HFFc6 (cell line): ENCODE measurements around the gene PTPRN2. TPM values are rescaled to one million over a fixed set of nuclear protein-coding genes. Genes with fewer than 3 reads are reported as not detected.

ENCODE experiments used
- DNase-seq: peaks from one replicate; pipeline ENCODE4 v3.0.0-alpha.2; 2018
- H3K27ac Mint-ChIP-seq: 2 replicates; pipeline ENCODE4 v1.8.0; 2020; ENCODE audit warnings: mild to moderate bottlenecking, mixed read lengths
- H3K27me3 Mint-ChIP-seq: 2 replicates; pipeline ENCODE4 v1.8.0; 2021; ENCODE audit warnings: mild to moderate bottlenecking, moderate library complexity, mixed read lengths; ENCODE audit not compliant: insufficient read depth
- H3K36me3 Mint-ChIP-seq: 2 replicates; pipeline ENCODE4 v1.8.0; 2021; ENCODE audit warnings: low read depth, mixed read lengths
- H3K4me1 Mint-ChIP-seq: 2 replicates; pipeline ENCODE4 v1.8.0; 2020; ENCODE audit warnings: low read depth, mixed read lengths
- H3K4me3 Mint-ChIP-seq: 2 replicates; pipeline ENCODE4 v1.8.0; 2020; ENCODE audit warnings: mild to moderate bottlenecking, moderate library complexity, mixed read lengths
- H3K9me3 Mint-ChIP-seq: 2 replicates; pipeline ENCODE4 v1.8.0; 2020; ENCODE audit warnings: mild to moderate bottlenecking, mixed read lengths
- CTCF ChIP-seq: fragments of 200-600 bp; sonication (generic); IDR thresholded peaks from 2 replicates; pipeline ENCODE4 v1.5.0; 2021; ENCODE audit warnings: antibody characterized with exemption, mild to moderate bottlenecking
- total RNA-seq, 6 experiments: library from RNA; stranded (reverse); fragmentation: NEBNext Ultra II Directional; extraction: Animal tissue kit (Norgen Biotek cat#: 25700); gene quantifications; 2 replicates in 1 of 6; 3 replicates in 5 of 6; pipeline ENCODE4 v1.2.3, GENCODE V29; 2021

Gene PTPRN2
- total RNA-seq, 6 experiments from 2014 or later, result 0.05 to 0.27 (median 0.23) TPM

GRCh38 chr7:158107806-158108205 is 479.8 kb downstream of the PTPRN2 start:
- H3K4me3 Mint-ChIP-seq, result no peak overlapping the region
- no peaks in the 10 kb centered on the region for H3K27me3 Mint-ChIP-seq
- no peak overlapping the region for H3K27ac Mint-ChIP-seq

GRCh38 chr7:158106272-158106671 is 481.4 kb downstream of the PTPRN2 start:
- TF ChIP-seq CTCF, result no peak
- Mint-ChIP-seq H3K27me3 (no peaks in the 10 kb centered on the region; the same call in 1 of the 2 replicates), H3K27ac (no peak overlapping the region), H3K9me3 (peaks cover 29% of the 10 kb centered on the region), H3K36me3 (peaks cover 22% of the 10 kb centered on the region), H3K4me3 (no peak overlapping the region), H3K4me1 (no peaks in the 10 kb centered on the region)
- no peak for DNase-seq

More at GRCh38 chr7:158107806-158108205, 479.8 kb downstream of the PTPRN2 start:
- TF ChIP-seq CTCF, result no peak
- H3K4me1 Mint-ChIP-seq, result no peaks in the 10 kb centered on the region
- peaks cover 24% of the 10 kb centered on the region for H3K36me3 Mint-ChIP-seq
- peaks cover 28% of the 10 kb centered on the region for H3K9me3 Mint-ChIP-seq
- no peak for DNase-seq

- H3K36me3 Mint-ChIP-seq, result peaks cover 5% of the 10 kb centered on the region
- H3K27me3 Mint-ChIP-seq, result no peaks in the 10 kb centered on the region; the same call in none of the 2 replicates
- TF ChIP-seq CTCF, result no peak
- no peak overlapping the region for H3K4me3 Mint-ChIP-seq
- H3K9me3 Mint-ChIP-seq, result peaks cover 41% of the 10 kb centered on the region
- no peak for DNase-seq
- H3K27ac Mint-ChIP-seq, result no peak overlapping the region
- H3K4me1 Mint-ChIP-seq, result no peaks in the 10 kb centered on the region
Observed at GRCh38 chr7:158103378-158103777, 484.2 kb downstream of the PTPRN2 start.

- DNase-seq, result no peak
- no peaks in the 10 kb centered on the region for H3K4me1 Mint-ChIP-seq
- H3K4me3 Mint-ChIP-seq, result no peak overlapping the region
- no peaks in the 10 kb centered on the region; the same call in none of the 2 replicates for H3K27me3 Mint-ChIP-seq
- H3K9me3 Mint-ChIP-seq, result peaks cover 43% of the 10 kb centered on the region
- H3K27ac Mint-ChIP-seq, result no peak overlapping the region
- no peak for TF ChIP-seq CTCF
- peaks cover 5% of the 10 kb centered on the region for H3K36me3 Mint-ChIP-seq
Observed at GRCh38 chr7:158102897-158103296, 484.7 kb downstream of the PTPRN2 start.

- Mint-ChIP-seq H3K36me3 (peaks cover 5% of the 10 kb centered on the region), H3K4me3 (no peak overlapping the region), H3K27me3 (no peaks in the 10 kb centered on the region; the same call in none of the 2 replicates), H3K27ac (no peak overlapping the region), H3K4me1 (no peaks in the 10 kb centered on the region), H3K9me3 (peaks cover 51% of the 10 kb centered on the region)
- DNase-seq, result no peak
- TF ChIP-seq CTCF, result no peak
Observed at GRCh38 chr7:158101821-158102450, 485.7 kb downstream of the PTPRN2 start.
